ENCODE measurements around the gene NUP188. TPM values are rescaled to one million over a fixed set of nuclear protein-coding genes. Genes with fewer than 3 reads are reported as not detected.
"Not testable (repeated sequence)": the region's sequence is repeated elsewhere in the genome, so short reads cannot be mapped to it uniquely, and the experiment has no call there.

Gene NUP188
- total and polyA plus RNA-seq, 2 experiments from 2014 or later, result 25.5 to 117 TPM

- peaks cover 30% of the 10 kb centered on the region for H3K79me2 ChIP-seq (replicated peaks; ENCODE audit: insufficient read depth)
- ATAC-seq, result peak; percentile 4
- peak overlapping the region; percentile 39 for H3K4me3 ChIP-seq
- H3K4me3 Mint-ChIP-seq, result peak overlapping the region; percentile 93
- not testable (repeated sequence) for H3F3A ChIP-seq (replicated peaks; ENCODE audit: low read depth); H3K9me2 ChIP-seq (ENCODE audit: insufficient read depth); H2AFZ ChIP-seq; DNase-seq (ENCODE audit: low spot score); H4K20me1 ChIP-seq (replicated peaks; ENCODE audit: insufficient read depth); H3K4me1 Mint-ChIP-seq; H3K36me3 ChIP-seq (ENCODE audit: insufficient read depth); H3K36me3 Mint-ChIP-seq (ENCODE audit: low read depth); H3K4me1 ChIP-seq (ENCODE audit: insufficient read depth); H3K9me3 Mint-ChIP-seq; H3K27me3 ChIP-seq (ENCODE audit: insufficient read depth)
- peak overlapping the region; percentile 43 for H3K27ac Mint-ChIP-seq
- H3K4me2 ChIP-seq, result peak overlapping the region; percentile 69
- peaks cover 11% of the 10 kb centered on the region for H3K27me3 Mint-ChIP-seq (ENCODE audit: insufficient read depth, low read depth, poor library complexity)
- H3K27ac ChIP-seq (ENCODE audit: low read depth), result 0 out of 2 replicates have a peak overlapping the region, but pooled peaks have one; percentile 9
Measured at GRCh38 chr9:129035838-129036237, 88.3 kb downstream of the NUP188 start.

DNA sequence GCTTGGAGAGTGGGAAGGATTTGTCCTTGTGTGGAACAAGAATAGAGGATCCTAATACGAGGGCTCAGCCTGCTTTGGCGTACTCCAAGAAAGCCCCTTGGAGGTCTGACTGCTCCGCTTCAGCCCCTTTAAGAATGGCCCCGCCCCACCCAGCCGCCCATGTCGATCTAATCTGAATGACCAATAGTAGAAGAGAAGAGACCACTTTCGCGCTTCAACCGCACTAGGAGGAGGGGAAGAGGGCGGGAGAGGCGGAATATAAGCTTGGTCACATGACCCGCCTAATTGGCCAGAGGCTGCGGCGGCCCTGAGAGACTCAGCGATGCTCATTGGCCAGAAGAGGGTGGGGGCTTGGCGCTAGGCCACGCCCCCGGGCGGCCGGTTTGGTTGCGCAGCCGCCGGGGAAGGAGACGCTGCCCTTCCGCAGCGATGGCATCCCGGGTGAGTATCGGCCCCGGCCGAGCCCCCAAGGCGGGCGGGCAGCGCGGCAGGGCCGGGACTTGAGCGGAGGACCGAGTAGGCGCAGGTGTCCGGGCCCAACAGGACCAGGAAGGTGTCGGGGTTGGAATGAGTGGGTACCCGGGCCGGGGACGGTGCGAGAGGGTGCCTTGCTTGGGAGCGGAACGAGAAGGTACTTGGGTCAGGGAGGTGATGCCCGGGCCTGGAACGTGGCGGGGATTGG is 88.9 kb downstream of the NUP188 start, which contains the start of gene MIGA2:
TSS of gene MIGA2 (plus strand) at position 386 of the 682 bp plus-strand sequence. CDS start 3,969 bp downstream, outside the sequence.
- Mint-ChIP-seq H3K4me1 (peaks cover 8% of the 10 kb centered on the region), H3K27ac (peak within 1 kb of the TSS; percentile 56), H3K36me3 (ENCODE audit: low read depth) (peaks cover 6% of the 10 kb centered on the region; the same call in 2 of the 3 replicates), H3K4me3 (peak within 1 kb of the TSS; percentile 93), H3K9me3 (no peaks in the 10 kb centered on the region), H3K27me3 (ENCODE audit: insufficient read depth, low read depth, poor library complexity) (peaks cover 11% of the 10 kb centered on the region)
- H3K4me2 ChIP-seq, result peak within 1 kb of the TSS; percentile 95
- H3K79me2 ChIP-seq (replicated peaks; ENCODE audit: insufficient read depth), result peaks cover 30% of the 10 kb centered on the region
- no peaks in the 10 kb centered on the region for H3K4me1 ChIP-seq (ENCODE audit: insufficient read depth)
- 0 out of 2 replicates have a peak within 1 kb of the TSS, but pooled peaks have one; percentile 9 for H3K27ac ChIP-seq (ENCODE audit: low read depth)
- no peak within 1 kb of the TSS; the same call in 1 of the 2 replicates for H2AFZ ChIP-seq
- H3K27me3 ChIP-seq (ENCODE audit: insufficient read depth), result no peaks in the 10 kb centered on the region
- peak within 1 kb of the TSS; percentile 72 for H3K4me3 ChIP-seq
- H3K9me2 ChIP-seq (ENCODE audit: insufficient read depth), result no peaks in the 10 kb centered on the region
- H4K20me1 ChIP-seq (replicated peaks; ENCODE audit: insufficient read depth), result peaks cover 4% of the 10 kb centered on the region; the same call in 1 of the 2 replicates
- no peaks in the 10 kb centered on the region for H3K36me3 ChIP-seq (ENCODE audit: insufficient read depth)
- DNase-seq (ENCODE audit: low spot score) (peak; percentile 100), ATAC-seq (peak; percentile 94)
- 0 out of 2 replicates have a peak, but pooled peaks cover 2% of the 10 kb centered on the region for H3F3A ChIP-seq (replicated peaks; ENCODE audit: low read depth)
- peak; percentile 48; the same call in 1 of the 2 replicates for TF ChIP-seq ETS1 (IDR thresholded peaks at IDR 0.05)
- TF ChIP-seq POLR2AphosphoS5 (IDR thresholded peaks at IDR 0.05; ENCODE audit: low read depth), result peak; percentile 95
- no peak for TF ChIP-seq JUNB (IDR thresholded peaks at IDR 0.05; ENCODE audit: unreplicated experiment)

- ATAC-seq, result peak; percentile 2
- 0 out of 2 replicates have a peak, but pooled peaks cover 2% of the 10 kb centered on the region for H3F3A ChIP-seq (replicated peaks; ENCODE audit: low read depth)
- no peaks in the 10 kb centered on the region for H3K9me2 ChIP-seq (ENCODE audit: insufficient read depth)
- Mint-ChIP-seq H3K4me3 (peak overlapping the region; percentile 93), H3K36me3 (ENCODE audit: low read depth) (peaks cover 13% of the 10 kb centered on the region), H3K27me3 (ENCODE audit: insufficient read depth, low read depth, poor library complexity) (peaks cover 11% of the 10 kb centered on the region), H3K9me3 (no peaks in the 10 kb centered on the region), H3K27ac (peak overlapping the region; percentile 56; the same call in 1 of the 2 replicates), H3K4me1 (peaks cover 8% of the 10 kb centered on the region)
- no peaks in the 10 kb centered on the region for H3K4me1 ChIP-seq (ENCODE audit: insufficient read depth)
- H3K4me3 ChIP-seq, result peak overlapping the region; percentile 72
- no peak overlapping the region for H3K27ac ChIP-seq (ENCODE audit: low read depth)
- H3K79me2 ChIP-seq (replicated peaks; ENCODE audit: insufficient read depth), result peaks cover 30% of the 10 kb centered on the region
- H2AFZ ChIP-seq, result no peak overlapping the region
- no peaks in the 10 kb centered on the region for H3K27me3 ChIP-seq (ENCODE audit: insufficient read depth)
- H4K20me1 ChIP-seq (replicated peaks; ENCODE audit: insufficient read depth), result peaks cover 4% of the 10 kb centered on the region; the same call in 1 of the 2 replicates
- H3K36me3 ChIP-seq (ENCODE audit: insufficient read depth), result 0 out of 2 replicates have a peak, but pooled peaks cover 2% of the 10 kb centered on the region
- peak overlapping the region; percentile 95 for H3K4me2 ChIP-seq
- no peak for DNase-seq (ENCODE audit: low spot score)
- TF ChIP-seq EZH2phosphoT487 (IDR thresholded peaks at IDR 0.05; ENCODE audit: unreplicated experiment), result no peak
- TF ChIP-seq ZNF331 (CRISPR knock-in tag; IDR thresholded peaks at IDR 0.05; ENCODE audit: low read depth), result no peak
- TF ChIP-seq, protein P1, sequence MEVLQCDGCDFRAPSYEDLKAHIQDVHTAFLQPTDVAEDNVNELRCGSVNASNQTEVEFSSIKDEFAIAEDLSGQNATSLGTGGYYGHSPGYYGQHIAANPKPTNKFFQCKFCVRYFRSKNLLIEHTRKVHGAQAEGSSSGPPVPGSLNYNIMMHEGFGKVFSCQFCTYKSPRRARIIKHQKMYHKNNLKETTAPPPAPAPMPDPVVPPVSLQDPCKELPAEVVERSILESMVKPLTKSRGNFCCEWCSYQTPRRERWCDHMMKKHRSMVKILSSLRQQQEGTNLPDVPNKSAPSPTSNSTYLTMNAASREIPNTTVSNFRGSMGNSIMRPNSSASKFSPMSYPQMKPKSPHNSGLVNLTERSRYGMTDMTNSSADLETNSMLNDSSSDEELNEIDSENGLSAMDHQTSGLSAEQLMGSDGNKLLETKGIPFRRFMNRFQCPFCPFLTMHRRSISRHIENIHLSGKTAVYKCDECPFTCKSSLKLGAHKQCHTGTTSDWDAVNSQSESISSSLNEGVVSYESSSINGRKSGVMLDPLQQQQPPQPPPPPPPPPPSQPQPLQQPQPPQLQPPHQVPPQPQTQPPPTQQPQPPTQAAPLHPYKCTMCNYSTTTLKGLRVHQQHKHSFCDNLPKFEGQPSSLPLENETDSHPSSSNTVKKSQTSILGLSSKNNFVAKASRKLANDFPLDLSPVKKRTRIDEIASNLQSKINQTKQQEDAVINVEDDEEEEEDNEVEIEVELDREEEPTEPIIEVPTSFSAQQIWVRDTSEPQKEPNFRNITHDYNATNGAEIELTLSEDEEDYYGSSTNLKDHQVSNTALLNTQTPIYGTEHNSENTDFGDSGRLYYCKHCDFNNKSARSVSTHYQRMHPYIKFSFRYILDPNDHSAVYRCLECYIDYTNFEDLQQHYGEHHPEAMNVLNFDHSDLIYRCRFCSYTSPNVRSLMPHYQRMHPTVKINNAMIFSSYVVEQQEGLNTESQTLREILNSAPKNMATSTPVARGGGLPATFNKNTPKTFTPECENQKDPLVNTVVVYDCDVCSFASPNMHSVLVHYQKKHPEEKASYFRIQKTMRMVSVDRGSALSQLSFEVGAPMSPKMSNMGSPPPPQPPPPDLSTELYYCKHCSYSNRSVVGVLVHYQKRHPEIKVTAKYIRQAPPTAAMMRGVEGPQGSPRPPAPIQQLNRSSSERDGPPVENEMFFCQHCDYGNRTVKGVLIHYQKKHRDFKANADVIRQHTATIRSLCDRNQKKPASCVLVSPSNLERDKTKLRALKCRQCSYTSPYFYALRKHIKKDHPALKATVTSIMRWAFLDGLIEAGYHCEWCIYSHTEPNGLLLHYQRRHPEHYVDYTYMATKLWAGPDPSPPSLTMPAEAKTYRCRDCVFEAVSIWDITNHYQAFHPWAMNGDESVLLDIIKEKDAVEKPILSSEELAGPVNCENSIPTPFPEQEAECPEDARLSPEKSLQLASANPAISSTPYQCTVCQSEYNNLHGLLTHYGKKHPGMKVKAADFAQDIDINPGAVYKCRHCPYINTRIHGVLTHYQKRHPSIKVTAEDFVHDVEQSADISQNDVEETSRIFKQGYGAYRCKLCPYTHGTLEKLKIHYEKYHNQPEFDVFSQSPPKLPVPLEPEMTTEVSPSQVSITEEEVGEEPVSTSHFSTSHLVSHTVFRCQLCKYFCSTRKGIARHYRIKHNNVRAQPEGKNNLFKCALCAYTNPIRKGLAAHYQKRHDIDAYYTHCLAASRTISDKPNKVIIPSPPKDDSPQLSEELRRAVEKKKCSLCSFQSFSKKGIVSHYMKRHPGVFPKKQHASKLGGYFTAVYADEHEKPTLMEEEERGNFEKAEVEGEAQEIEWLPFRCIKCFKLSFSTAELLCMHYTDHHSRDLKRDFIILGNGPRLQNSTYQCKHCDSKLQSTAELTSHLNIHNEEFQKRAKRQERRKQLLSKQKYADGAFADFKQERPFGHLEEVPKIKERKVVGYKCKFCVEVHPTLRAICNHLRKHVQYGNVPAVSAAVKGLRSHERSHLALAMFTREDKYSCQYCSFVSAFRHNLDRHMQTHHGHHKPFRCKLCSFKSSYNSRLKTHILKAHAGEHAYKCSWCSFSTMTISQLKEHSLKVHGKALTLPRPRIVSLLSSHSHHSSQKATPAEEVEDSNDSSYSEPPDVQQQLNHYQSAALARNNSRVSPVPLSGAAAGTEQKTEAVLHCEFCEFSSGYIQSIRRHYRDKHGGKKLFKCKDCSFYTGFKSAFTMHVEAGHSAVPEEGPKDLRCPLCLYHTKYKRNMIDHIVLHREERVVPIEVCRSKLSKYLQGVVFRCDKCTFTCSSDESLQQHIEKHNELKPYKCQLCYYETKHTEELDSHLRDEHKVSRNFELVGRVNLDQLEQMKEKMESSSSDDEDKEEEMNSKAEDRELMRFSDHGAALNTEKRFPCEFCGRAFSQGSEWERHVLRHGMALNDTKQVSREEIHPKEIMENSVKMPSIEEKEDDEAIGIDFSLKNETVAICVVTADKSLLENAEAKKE (CRISPR knock-in tag; IDR thresholded peaks at IDR 0.05), result no peak
- no peak for TF ChIP-seq POLR2AphosphoS5 (IDR thresholded peaks at IDR 0.05; ENCODE audit: low read depth)
Measured at GRCh38 chr9:129036923-129037766, 89.6 kb downstream of the NUP188 start.

Data from GM23338 (cell line).